Activated CD4-positive, alpha-beta T cell treated with anti-CD3 and anti-CD28 coated beads, Interleukin-2, amount 10 ng/mL, durations not matched to agents 24 days and 14 days (primary cell): ENCODE data around the gene DDX60. TPM values are rescaled to one million over a fixed set of nuclear protein-coding genes. Genes with fewer than 3 reads are reported as not detected.
"Not testable (repeated sequence)": the region's sequence is repeated elsewhere in the genome, so short reads cannot be mapped to it uniquely, and the experiment has no call there.

Experiments
- DNase-seq: peaks from one replicate; pipeline ENCODE4 v3.0.0; 2022
- H3K27ac Mint-ChIP-seq: one replicate; pipeline ENCODE4 v1.8.0; 2022; ENCODE audit warnings: mild to moderate bottlenecking, mixed read lengths
- H3K27me3 Mint-ChIP-seq: one replicate; pipeline ENCODE4 v1.8.0; 2022; ENCODE audit warnings: mixed read lengths
- H3K36me3 Mint-ChIP-seq: one replicate; pipeline ENCODE4 v1.8.0; 2022; ENCODE audit warnings: low read depth, mild to moderate bottlenecking, mixed read lengths
- H3K4me1 Mint-ChIP-seq: one replicate; pipeline ENCODE4 v1.8.0; 2021; ENCODE audit warnings: mixed read lengths
- H3K4me3 Mint-ChIP-seq: one replicate; pipeline ENCODE4 v1.8.0; 2022; ENCODE audit warnings: mild to moderate bottlenecking, moderate library complexity, mixed read lengths
- H3K9me3 Mint-ChIP-seq: one replicate; pipeline ENCODE4 v1.8.0; 2021; ENCODE audit warnings: mixed read lengths
- intact Hi-C: fragments of 100-400 bp; cut with micrococcal nuclease; formaldehyde crosslinking; loops from one replicate; pipeline ENCODE4 v1.15.1; 2023
- total RNA-seq: library from RNA; stranded (reverse); gene quantifications from 2 replicates; pipeline ENCODE4 v1.2.3, GENCODE V29; 2022

The DDX60 gene
- total RNA-seq, 1 donor from 2014 or later, result 15.2 TPM

DNA sequence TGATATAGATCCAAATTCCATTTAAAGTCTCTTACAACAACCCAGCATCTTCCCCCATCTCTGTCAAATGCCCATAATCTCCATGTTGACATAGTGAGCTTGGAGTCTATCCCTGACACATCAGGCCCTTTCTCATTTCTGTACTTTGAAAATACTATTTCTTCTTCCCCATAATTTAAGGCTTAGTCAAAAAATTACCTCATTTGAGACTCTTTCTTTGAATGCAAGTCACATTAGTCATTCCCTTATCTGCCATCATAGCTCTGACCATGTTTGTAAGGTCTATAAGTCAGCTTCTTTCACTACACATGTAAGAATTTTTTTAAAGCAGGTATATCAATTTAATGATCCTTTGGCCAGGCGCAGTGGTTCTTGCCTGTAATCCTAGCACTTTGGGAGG is 99.9 kb downstream of the DDX60 start:
- Mint-ChIP-seq H3K27me3 (no peaks in the 10 kb centered on the region), H3K36me3 (peaks cover 82% of the 10 kb centered on the region)

DNA sequence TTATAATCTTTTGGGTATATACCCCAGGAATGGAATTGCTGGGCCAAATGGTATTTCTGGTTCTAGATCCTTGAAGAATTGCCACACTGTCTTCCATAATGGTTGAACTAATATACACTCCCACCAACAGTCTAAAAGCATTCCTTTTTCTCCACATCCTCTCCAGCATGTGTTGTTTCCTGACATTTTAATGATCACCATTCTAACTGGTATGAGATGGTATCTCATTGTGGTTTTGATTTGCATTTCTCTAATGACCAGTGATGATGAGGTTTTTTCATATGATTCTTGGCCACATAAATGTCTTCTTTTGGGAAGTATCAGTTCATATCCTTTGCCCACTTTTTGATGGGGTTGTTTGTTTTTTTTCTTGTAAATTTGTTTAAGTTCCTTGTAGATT is 105.0 kb downstream of the DDX60 start:
- H3K27ac Mint-ChIP-seq, H3K27me3 Mint-ChIP-seq, H3K4me3 Mint-ChIP-seq, DNase-seq, intact Hi-C loops, H3K4me1 Mint-ChIP-seq: not testable (repeated sequence)
- Mint-ChIP-seq H3K36me3 (peaks cover 59% of the 10 kb centered on the region), H3K9me3 (peaks cover 14% of the 10 kb centered on the region)

More for the DNA sequence above, 99.9 kb downstream of the DDX60 start:
- H3K9me3 Mint-ChIP-seq, result peaks cover 17% of the 10 kb centered on the region
- peaks cover 1% of the 10 kb centered on the region for H3K4me1 Mint-ChIP-seq
- DNase-seq, result no peak
- no peak overlapping the region for H3K27ac Mint-ChIP-seq
- intact Hi-C loops, result no loop called here
- no peak overlapping the region for H3K4me3 Mint-ChIP-seq

DNA sequence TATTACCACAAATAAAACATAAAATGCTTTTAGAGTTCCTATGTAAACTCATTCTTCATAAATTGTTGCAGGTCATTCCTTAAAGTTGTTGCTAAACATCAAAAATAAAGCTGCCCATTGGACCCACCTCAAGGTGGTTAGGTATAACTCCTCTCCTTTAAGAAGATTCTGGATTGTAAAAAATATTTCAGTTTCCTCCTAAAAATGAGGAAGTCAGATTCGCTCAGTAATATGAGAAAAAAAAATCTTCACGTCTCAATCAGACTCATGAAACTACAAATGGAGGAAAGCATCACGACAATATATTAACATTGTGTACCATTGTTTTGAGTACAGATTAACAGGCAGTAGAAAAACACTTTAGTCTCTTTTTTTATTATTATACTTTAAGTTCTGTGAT is 105.9 kb downstream of the DDX60 start:
- Mint-ChIP-seq H3K4me1 (no peaks in the 10 kb centered on the region), H3K27me3 (no peaks in the 10 kb centered on the region), H3K4me3 (no peak overlapping the region), H3K9me3 (peaks cover 12% of the 10 kb centered on the region), H3K36me3 (peaks cover 51% of the 10 kb centered on the region), H3K27ac (no peak overlapping the region)
- no peak for DNase-seq
- intact Hi-C loops, result no loop called here

DNA sequence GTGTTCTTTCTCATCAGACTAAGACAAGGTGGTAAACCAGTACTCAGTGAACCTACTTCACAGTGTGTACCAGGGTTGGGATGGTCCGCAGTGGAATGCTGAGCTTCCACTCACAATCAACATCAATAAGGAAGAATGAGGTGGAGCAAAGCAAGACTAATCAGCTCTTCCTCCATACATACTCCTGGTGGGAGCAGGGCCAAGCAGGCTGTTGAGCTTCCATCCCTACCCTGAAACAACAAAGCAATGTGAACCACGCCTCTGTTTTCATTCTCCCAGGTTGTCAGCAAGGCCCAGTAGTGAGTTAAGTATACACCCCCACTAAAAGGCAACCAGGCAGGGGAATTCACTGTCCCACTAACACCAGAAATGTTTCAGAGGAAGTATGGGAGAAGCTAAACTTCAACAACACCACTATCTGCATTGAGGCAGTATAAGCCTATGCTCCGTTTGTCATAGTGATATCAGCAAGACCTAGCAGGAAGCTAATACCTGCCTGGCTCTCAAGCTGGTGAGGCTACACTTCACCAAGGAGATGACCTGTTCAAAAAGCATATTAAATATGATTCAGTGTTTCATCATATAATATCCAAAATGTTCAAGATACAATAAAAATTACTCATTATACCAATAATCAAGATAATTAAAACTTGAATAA is 109.5 kb downstream of the DDX60 start:
- DNase-seq, result no peak
- intact Hi-C loops, result loop anchor here (10.0 kb wide), 1 partner anchor 186 kb away; no protein-coding TSS in a partner anchor
- H3K27me3 Mint-ChIP-seq, result no peaks in the 10 kb centered on the region
- no peak overlapping the region for H3K27ac Mint-ChIP-seq
- H3K4me1 Mint-ChIP-seq, result no peaks in the 10 kb centered on the region
- H3K36me3 Mint-ChIP-seq, result peaks cover 17% of the 10 kb centered on the region
- peaks cover 15% of the 10 kb centered on the region for H3K9me3 Mint-ChIP-seq
- no peak overlapping the region for H3K4me3 Mint-ChIP-seq

DNA sequence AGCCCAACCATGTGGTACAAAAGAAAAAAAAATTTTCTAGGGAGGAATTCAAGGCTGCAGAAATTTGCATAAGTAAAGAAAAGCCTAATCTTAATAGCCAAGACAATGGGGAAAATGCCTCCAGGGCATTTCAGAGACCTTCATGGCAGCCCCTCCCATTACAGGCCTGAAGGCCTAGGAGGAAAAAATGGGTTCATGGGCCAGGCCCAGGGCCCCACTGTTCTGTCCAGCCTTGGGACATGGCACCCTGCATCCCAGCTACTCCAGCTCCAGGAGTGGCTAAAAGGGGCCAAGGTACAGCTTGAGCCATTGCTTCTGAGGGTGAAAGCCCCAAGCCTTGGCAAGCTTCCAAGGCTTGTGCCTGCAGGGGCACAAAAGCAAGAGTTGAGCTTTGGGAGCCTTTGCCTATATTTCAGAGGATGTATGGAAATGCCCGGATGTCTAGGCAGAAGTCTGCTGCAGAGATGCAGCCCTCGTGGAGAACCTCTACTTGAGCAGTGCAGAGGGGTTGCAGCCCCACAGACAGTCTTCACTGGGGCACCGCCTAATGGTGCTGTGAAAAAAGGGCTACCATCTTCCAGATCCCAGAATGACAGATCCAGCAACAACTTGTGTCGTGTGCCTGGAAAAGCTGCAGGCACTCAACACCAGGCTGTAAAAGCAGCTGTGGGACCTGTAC is 115.2 kb downstream of the DDX60 start:
- intact Hi-C loops, result loop anchor here (10.0 kb wide), 1 partner anchor 191 kb away; no protein-coding TSS in a partner anchor
- no peaks in the 10 kb centered on the region for H3K4me1 Mint-ChIP-seq
- no peak overlapping the region for H3K4me3 Mint-ChIP-seq
- DNase-seq, result no peak
- H3K36me3 Mint-ChIP-seq, result no peaks in the 10 kb centered on the region
- peaks cover 24% of the 10 kb centered on the region for H3K9me3 Mint-ChIP-seq
- no peaks in the 10 kb centered on the region for H3K27me3 Mint-ChIP-seq
- H3K27ac Mint-ChIP-seq, result no peak overlapping the region

DNA sequence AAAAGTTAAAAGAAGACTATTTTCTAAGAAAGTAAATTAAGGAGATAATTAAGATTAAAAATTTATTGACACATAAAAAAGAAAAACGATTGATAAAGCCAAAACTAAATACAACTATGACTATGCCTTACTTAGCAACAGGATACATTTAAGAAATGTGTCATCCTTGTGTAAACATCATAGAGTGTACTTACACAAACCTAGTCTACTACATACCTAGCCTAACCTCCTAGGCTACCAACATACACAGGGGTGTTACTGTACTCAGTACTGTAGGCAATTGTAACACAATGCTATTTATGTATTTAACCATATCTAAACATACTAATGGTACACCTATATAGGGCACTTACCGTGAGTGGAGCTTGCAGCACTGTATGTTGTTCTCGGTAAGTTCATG is 117.9 kb downstream of the DDX60 start:
- Mint-ChIP-seq H3K4me1 (no peaks in the 10 kb centered on the region), H3K9me3 (peaks cover 18% of the 10 kb centered on the region), H3K4me3 (no peak overlapping the region), H3K36me3 (no peaks in the 10 kb centered on the region), H3K27ac (no peak overlapping the region), H3K27me3 (no peaks in the 10 kb centered on the region)
- intact Hi-C loops, result loop anchor here (10.0 kb wide), 1 partner anchor 194 kb away; no protein-coding TSS in a partner anchor
- DNase-seq, result no peak

DNA sequence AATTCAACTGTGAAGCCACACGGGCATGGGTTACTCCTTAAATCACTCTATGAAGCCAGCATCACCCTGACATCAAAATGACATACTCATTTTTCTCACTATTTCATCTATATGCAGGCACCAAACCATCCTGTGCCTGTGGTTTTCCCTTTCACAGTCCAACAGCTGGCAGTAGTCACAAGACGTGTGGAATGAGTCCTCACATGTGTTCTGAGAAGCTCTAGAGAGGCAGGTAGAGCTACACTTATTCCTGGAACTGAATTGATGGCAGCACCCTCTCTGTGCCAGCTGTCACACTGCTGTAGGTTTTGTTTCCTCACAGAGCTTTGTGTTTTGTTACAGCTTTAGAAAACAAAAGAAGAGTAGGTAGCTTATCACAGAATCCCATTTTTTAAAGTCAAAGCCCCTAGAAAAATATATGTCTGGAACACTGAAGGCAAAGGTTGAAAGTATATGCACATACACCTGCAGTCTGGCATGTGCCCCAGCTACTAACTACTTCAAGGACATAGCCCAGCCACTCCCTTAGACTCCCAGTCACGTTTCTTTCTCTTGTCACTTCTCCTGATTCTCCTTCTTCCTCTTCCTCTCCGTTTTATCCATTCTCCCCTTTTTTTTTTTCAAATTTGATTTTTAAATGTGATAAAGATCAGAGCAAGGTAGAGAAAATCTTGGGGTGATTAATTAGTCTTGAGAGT is 119.1 kb downstream of the DDX60 start:
- no peak overlapping the region for H3K27ac Mint-ChIP-seq
- H3K27me3 Mint-ChIP-seq, result no peaks in the 10 kb centered on the region
- H3K36me3 Mint-ChIP-seq, result no peaks in the 10 kb centered on the region
- peaks cover 12% of the 10 kb centered on the region for H3K9me3 Mint-ChIP-seq
- DNase-seq, result no peak
- intact Hi-C loops, result no loop called here
- no peaks in the 10 kb centered on the region for H3K4me1 Mint-ChIP-seq
- H3K4me3 Mint-ChIP-seq, result no peak overlapping the region

DNA sequence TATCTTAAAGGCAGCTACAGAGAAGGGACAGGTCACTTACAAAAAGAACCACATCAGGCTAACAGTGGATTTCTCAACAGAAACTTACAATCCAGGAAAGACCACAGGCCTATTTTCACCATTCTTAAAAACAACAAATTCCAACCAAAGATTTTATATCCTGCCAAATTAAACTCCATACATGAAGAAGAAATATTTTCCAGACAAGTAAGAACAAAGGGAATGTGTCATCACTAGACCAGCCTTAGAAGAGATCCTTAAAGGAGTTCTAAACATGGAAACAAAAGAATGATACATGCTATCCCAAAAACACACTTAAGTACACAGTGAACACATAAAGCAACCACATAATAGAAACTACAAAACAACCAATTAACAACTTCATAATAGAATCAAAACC is 120.6 kb downstream of the DDX60 start:
- no peak overlapping the region for H3K4me3 Mint-ChIP-seq
- H3K27me3 Mint-ChIP-seq, result no peaks in the 10 kb centered on the region
- no peak for DNase-seq
- H3K27ac Mint-ChIP-seq, result no peak overlapping the region
- no peaks in the 10 kb centered on the region for H3K4me1 Mint-ChIP-seq
- peaks cover 6% of the 10 kb centered on the region for H3K9me3 Mint-ChIP-seq
- intact Hi-C loops, result no loop called here
- H3K36me3 Mint-ChIP-seq, result no peaks in the 10 kb centered on the region

DNA sequence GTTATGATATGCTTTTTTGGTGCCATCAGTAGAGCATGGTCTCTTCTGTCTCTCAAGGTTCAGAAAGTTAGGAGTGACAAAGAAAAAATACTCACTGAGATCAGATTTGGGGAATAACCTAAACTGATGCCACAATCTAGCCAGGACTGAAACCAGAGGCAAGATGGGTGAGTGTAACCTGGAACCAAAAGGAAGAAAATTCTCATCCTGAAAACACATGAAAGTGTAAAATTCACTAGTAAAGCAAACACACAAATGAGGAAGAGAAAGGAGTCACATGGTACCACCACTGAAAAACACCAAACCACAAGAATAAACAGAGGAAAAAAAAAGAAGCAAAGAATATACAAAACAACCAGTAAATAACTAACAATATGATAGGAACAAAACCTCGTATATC is 129.8 kb downstream of the DDX60 start:
- intact Hi-C loops, result loop anchor here (10.0 kb wide), 1 partner anchor 1296 kb away; no protein-coding TSS in a partner anchor
- Mint-ChIP-seq H3K27ac (no peak overlapping the region), H3K27me3 (peaks cover 5% of the 10 kb centered on the region), H3K4me3 (no peak overlapping the region), H3K36me3 (peaks cover 2% of the 10 kb centered on the region), H3K4me1 (peaks cover 7% of the 10 kb centered on the region), H3K9me3 (no peaks in the 10 kb centered on the region)
- no peak for DNase-seq

DNA sequence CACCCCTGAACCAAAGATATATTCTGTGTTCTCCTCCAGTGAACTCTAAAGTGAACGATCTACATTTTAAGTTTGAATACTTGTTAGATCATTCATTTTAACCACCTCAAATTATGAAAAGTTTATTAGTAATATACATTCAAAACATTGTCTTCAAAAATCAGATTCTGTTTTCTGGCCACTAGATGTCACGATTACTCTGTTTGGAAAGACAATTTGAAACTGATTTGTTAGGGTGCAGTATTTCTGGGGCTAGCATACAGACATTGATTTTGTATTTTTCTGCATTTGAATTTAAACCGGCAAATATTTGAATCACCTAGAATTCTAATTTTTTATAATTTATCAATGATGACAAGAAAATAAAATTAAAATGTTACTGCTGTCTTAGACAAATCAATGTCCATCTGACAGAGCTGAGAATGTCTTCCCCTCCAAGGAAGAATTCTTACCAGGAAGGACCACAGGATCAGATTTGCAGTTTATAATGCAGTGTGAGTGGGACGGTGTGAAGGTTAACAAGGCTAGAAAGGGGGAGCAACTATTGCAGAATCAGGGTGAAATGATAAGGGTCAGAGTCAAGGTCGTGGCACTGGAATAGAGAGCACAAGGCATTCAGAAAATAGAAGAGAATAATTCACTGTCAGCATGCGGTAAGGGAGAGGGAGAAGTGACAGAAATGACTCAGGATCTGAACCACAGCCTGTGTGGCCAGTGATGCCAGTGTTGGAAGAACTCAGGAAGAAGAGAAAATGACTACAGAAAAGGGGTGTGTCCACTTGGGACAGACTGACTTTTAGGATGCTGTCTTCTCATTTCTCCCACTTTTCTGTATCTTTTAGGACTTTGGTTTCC is 134.6 kb downstream of the DDX60 start:
- Mint-ChIP-seq H3K36me3 (peaks cover 2% of the 10 kb centered on the region), H3K4me3 (no peak overlapping the region), H3K27ac (no peak overlapping the region), H3K27me3 (no peaks in the 10 kb centered on the region), H3K9me3 (no peaks in the 10 kb centered on the region), H3K4me1 (peaks cover 5% of the 10 kb centered on the region)
- no peak for DNase-seq
- intact Hi-C loops, result loop anchor here (2.0 to 10.0 kb wide), 3 partner anchors 368 to 1301 kb away; no protein-coding TSS in a partner anchor

DNA sequence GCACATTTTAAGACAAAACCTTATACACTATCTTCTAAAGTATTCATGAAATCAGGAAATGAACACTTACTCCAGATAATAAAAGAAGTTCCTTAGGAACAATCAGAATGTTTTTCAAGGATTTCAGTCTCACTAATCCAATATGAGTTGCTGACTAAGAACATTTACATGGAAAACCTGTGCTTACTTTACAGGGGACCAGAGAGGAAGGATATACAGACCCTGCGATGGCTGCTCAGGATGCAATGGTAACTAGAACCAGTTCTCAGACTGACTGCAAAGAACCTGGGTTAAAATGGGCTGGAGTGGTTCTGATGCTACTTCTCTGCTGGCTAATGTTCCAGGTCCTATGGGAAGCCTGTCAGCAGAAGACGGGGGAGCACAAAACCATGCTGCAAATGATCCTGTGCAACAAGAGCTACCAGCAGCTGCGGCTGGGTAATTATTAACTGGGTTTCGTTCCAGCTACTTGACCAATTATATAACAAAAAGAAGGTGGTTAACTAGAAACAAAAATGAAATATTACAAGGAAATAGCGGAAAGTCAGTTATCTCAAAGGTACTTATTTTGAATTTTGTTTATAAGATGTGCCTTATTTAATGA is 140.9 kb downstream of the DDX60 start:
- Mint-ChIP-seq H3K9me3 (no peaks in the 10 kb centered on the region), H3K4me1 (no peaks in the 10 kb centered on the region), H3K27me3 (no peaks in the 10 kb centered on the region), H3K4me3 (no peak overlapping the region), H3K36me3 (no peaks in the 10 kb centered on the region), H3K27ac (no peak overlapping the region)
- intact Hi-C loops, result no loop called here
- no peak for DNase-seq

DNA sequence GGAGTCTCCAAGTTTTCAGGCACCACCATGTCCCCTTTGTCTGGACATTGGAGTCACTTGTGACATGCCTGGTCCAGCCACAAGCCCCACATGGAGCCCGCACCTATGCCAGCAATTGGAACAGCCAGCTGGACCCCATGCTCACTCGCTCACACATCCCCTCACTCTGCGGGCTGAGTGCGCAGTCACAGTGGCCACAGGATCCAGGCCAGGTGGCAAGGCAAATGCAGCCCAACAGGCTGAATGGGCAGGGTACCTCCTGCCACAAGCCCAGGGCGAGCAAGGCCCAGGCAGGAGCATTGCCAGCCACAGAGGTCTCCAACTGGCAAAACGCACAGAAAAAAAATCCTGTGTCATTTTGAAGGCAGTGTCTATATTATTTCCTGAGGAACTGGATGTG is 144.2 kb downstream of the DDX60 start:
- no peaks in the 10 kb centered on the region for H3K4me1 Mint-ChIP-seq
- no peak overlapping the region for H3K27ac Mint-ChIP-seq
- no peak for DNase-seq
- no peak overlapping the region for H3K4me3 Mint-ChIP-seq
- H3K27me3 Mint-ChIP-seq, result no peaks in the 10 kb centered on the region
- no peaks in the 10 kb centered on the region for H3K9me3 Mint-ChIP-seq
- intact Hi-C loops, result no loop called here
- peaks cover 2% of the 10 kb centered on the region for H3K36me3 Mint-ChIP-seq

DNA sequence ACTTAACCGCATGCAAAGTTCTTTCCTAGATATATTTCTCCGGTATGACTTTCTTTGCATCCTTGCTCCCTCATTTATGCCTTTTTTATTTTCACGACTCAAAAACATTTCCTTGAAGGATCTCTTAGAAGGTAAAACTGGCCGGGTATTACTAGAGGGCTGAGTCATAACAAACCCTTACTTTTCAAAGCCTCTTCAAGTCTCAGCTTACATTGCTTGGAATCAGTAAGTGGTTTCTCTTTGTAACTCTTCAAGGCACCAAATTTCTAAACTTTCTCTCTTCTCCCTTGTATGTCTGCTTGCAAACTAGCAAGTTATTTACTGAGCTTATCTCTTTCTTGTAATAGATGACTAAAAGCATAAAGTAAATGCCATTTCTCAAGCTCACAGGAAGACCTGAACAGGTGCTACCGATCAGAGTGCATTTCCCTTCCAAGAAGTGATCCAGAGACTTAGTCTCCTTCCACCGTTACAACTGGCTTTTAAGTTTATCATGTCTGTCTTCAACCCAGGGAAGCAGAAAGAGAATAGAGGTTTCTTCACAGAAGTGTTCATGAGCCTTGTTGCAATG is 150.8 kb downstream of the DDX60 start:
- no peaks in the 10 kb centered on the region for H3K27me3 Mint-ChIP-seq
- no peaks in the 10 kb centered on the region for H3K9me3 Mint-ChIP-seq
- intact Hi-C loops, result no loop called here
- no peak overlapping the region for H3K4me3 Mint-ChIP-seq
- H3K36me3 Mint-ChIP-seq, result peaks cover 2% of the 10 kb centered on the region
- H3K4me1 Mint-ChIP-seq, result peaks cover 6% of the 10 kb centered on the region
- no peak for DNase-seq
- no peak overlapping the region for H3K27ac Mint-ChIP-seq
